Naive B cell (primary cell): ENCODE measurements around the gene GTPBP6. TPM values are rescaled to one million over a fixed set of nuclear protein-coding genes. Genes with fewer than 3 reads are reported as not detected.
"Not testable (repeated sequence)": the region's sequence is repeated elsewhere in the genome, so short reads cannot be mapped to it uniquely, and the experiment has no call there.

Source experiments
- ATAC-seq, 2 donors: fragments of 150-1000 bp; cut with Tn5 transposase; 2 replicates each; pipeline ENCODE4 v1.10.0; 2021; ENCODE audit warnings: low read depth in 2 of 2, mild to moderate bottlenecking in 2 of 2, moderate library complexity in 2 of 2
- DNase-seq: peaks from one replicate; pipeline ENCODE4 v3.0.0; 2022
- H3K27ac Mint-ChIP-seq, 6 donors: one replicate each; pipeline ENCODE4 v1.8.0; 2020 to 2022; ENCODE audit warnings: mild to moderate bottlenecking in 6 of 6, mixed read lengths in 6 of 6, moderate library complexity in 5 of 6, inconsistent platforms in 2 of 6
- H3K27me3 Mint-ChIP-seq, 3 donors: one replicate each; pipeline ENCODE4 v1.8.0; 2021 to 2022; ENCODE audit warnings: mixed read lengths in 3 of 3, mild to moderate bottlenecking in 1 of 3
- H3K36me3 Mint-ChIP-seq, 2 donors: one replicate each; pipeline ENCODE4 v1.8.0; 2020 to 2022; ENCODE audit warnings: mixed read lengths in 2 of 2, inconsistent platforms in 1 of 2, mild to moderate bottlenecking in 1 of 2
- H3K4me1 Mint-ChIP-seq, 3 donors: one replicate each; pipeline ENCODE4 v1.8.0; 2020 to 2022; ENCODE audit warnings: mixed read lengths in 3 of 3, inconsistent platforms in 1 of 3, mild to moderate bottlenecking in 1 of 3, moderate library complexity in 1 of 3
- H3K4me3 Mint-ChIP-seq, 8 donors: one replicate each; pipeline ENCODE4 v1.8.0; 2020 to 2022; ENCODE audit warnings: mild to moderate bottlenecking in 8 of 8, mixed read lengths in 8 of 8, moderate library complexity in 8 of 8, inconsistent platforms in 2 of 8
- H3K9me3 Mint-ChIP-seq, 7 donors: one replicate each; pipeline ENCODE4 v1.8.0; 2020 to 2022; ENCODE audit warnings: mixed read lengths in 7 of 7, mild to moderate bottlenecking in 5 of 7, inconsistent platforms in 2 of 7, moderate library complexity in 1 of 7
- polyA plus RNA-seq, 6 donors: library from polyadenylated mRNA; unstranded; fragments of 300-500 nt; fragmentation: Illumina TruSeq; gene quantifications; one replicate each; pipeline ENCODE4 v1.2.3, GENCODE V29; 2021; ENCODE audit warnings: low read depth in 6 of 6

The GTPBP6 gene
- polyA plus RNA-seq, 6 donors from 2014 or later, result 37.7 to 54.0 (median 41.6) TPM

DNA sequence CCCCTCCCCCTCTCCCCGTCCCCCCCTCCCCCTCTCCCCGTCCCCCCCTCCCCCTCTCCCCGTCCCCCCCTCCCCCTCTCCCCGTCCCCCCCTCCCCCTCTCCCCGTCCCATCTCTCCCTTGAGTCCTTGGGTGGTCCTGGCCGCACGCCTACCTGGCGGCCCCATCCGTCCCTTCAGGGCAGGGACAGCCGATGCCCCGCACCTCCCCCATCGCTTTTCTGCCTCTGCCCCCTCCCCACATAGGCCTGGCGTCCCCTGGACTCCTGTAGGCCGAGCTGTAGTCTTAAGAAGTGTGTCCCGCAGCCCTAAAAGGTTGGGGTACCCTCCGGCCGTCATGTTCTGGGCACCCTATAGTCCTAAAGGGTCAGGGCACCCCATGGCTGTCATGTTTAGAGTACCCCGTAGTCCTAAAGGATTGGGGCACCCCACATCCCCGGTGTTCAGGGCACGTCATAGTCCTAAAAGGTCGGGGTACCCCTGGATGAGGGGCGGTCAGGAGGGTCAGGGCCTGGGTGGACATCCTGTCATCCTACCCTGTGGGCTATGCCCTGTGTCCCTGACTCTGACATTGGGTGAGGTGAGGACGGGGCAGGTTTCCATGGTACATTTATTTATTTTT lies 10.8 kb upstream of the GTPBP6 start:
- H3K36me3 Mint-ChIP-seq, result no peaks in the 10 kb centered on the region
- H3K27ac Mint-ChIP-seq, result no peak overlapping the region
- H3K27me3 Mint-ChIP-seq, result peaks cover 0 to 10% (median 4%) of the 10 kb centered on the region in 3 donors

DNA sequence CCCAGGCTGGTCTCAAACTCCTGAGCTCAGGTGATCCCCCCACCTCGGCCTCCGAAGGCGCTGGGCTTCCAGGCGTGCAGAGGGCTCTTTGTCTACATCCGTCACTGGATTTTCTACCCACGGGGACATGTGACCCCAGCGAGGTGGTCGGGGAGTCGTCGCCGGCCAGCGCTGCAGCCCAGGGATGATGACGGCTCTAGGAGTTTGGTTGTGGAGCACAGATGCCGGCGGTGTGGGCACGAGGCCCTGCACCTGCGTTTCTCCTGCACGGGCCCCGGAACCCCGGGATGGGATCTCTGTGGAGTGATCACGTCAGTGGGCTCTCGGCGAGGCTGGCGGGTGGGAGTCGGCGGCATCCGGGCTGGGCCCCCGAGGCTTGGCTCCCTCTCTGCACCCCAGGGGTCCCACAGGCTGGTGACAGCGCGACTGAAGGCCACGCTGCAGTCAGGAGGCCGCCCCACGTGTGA lies 9.1 kb upstream of the GTPBP6 start:
- H3K27me3 Mint-ChIP-seq, result peaks cover 0 to 10% (median 4%) of the 10 kb centered on the region in 3 donors
- no peak overlapping the region for H3K4me3 Mint-ChIP-seq
- ATAC-seq (no peak), DNase-seq (no peak)
- no peaks in the 10 kb centered on the region for H3K36me3 Mint-ChIP-seq
- no peak overlapping the region for H3K27ac Mint-ChIP-seq
- H3K4me1 Mint-ChIP-seq, result peaks cover 16 to 28% (median 17%) of the 10 kb centered on the region in 3 donors
- no peaks in the 10 kb centered on the region for H3K9me3 Mint-ChIP-seq

More for the DNA sequence above, 10.8 kb upstream of the GTPBP6 start:
- no peak for ATAC-seq
- DNase-seq, result no peak
- Mint-ChIP-seq H3K4me3 (no peak overlapping the region), H3K4me1 (peaks cover 5 to 14% (median 8%) of the 10 kb centered on the region in 3 donors), H3K9me3 (no peaks in the 10 kb centered on the region)

DNA sequence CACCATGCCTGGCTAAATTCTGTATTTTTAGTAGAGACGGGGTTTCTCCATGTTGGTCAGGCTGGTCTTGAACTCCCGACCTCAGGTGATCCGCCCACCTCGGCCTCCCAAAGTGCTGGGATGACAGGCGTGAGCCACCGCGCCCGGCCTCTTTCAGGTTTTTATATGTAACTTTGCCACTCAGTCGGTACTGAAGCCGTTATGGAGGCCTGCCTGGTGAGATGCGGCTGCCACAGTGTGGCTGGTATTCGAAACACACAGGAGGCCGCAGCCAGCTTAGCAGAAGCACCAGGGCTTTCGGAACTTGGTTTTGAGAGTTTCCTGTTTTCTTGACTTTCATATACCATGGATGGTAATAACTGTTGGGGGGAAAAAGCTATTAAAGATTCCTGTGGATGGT lies 6.1 kb upstream of the GTPBP6 start:
- H3K4me3 Mint-ChIP-seq, result peak overlapping the region in 3 of 8 donors; percentile 15 to 77 (median 33)
- H3K9me3 Mint-ChIP-seq, H3K36me3 Mint-ChIP-seq, DNase-seq, H3K27ac Mint-ChIP-seq, H3K27me3 Mint-ChIP-seq: not testable (repeated sequence)
- ATAC-seq, result peak in 1 of 2 donors; percentile 24
- H3K4me1 Mint-ChIP-seq, result peaks cover 22 to 33% (median 24%) of the 10 kb centered on the region in 3 donors

DNA sequence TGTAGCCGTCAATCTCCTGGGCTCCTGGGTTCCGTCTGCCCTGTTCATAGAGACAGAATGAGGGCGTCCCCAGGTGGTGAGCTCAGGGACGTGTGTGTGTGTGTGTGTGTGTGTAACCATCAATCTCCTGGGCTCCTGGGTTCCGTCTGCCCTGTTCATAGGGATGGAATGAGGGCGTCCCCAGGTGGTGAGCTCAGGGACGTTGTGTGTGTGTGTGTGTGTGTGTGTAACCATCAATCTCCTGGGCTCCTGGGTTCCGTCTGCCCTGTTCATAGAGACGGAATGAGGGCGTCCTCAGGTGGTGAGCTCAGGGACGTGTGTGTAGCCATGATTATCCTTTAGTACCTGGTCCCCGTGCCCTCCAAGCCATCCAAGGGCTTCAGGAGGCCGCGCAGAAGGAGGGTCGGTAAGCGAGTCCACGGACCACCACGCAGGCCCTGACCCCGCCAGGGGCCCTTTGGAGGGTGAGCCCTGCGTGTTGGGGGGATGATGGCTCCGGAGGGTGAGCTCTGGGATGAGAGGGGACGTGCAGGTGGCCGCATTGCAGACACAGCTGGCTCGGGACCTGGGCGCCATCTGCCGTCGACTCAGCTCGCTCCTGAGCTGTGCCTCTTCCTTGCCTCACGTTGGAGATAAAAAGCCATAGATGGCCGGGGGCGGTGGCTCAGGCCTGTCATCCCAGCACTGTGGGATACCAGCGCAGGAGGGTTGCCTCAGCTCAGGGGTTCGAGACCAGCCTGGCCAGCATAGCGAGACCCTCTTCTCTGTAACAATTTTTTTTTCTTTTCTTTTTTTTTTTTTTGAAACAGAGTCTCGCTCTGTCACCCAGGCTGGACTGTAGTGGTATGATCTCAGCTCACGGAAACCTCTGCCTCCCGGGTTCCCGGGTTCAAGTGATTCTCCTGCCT lies 5.4 kb upstream of the GTPBP6 start:
- peak overlapping the region in 5 of 6 donors; percentile 51 to 96 (median 88) for H3K27ac Mint-ChIP-seq
- H3K36me3 Mint-ChIP-seq, result no peaks in the 10 kb centered on the region
- DNase-seq (no peak), ATAC-seq (peak; percentile 1 to 22)
- H3K27me3 Mint-ChIP-seq, result peaks cover 0 to 4% (median 4%) of the 10 kb centered on the region in 3 donors
- H3K4me3 Mint-ChIP-seq, result peak overlapping the region in 4 of 8 donors; percentile 51 to 78 (median 69)
- H3K4me1 Mint-ChIP-seq, result peaks cover 18 to 33% (median 24%) of the 10 kb centered on the region in 3 donors
- H3K9me3 Mint-ChIP-seq, result no peaks in the 10 kb centered on the region

DNA sequence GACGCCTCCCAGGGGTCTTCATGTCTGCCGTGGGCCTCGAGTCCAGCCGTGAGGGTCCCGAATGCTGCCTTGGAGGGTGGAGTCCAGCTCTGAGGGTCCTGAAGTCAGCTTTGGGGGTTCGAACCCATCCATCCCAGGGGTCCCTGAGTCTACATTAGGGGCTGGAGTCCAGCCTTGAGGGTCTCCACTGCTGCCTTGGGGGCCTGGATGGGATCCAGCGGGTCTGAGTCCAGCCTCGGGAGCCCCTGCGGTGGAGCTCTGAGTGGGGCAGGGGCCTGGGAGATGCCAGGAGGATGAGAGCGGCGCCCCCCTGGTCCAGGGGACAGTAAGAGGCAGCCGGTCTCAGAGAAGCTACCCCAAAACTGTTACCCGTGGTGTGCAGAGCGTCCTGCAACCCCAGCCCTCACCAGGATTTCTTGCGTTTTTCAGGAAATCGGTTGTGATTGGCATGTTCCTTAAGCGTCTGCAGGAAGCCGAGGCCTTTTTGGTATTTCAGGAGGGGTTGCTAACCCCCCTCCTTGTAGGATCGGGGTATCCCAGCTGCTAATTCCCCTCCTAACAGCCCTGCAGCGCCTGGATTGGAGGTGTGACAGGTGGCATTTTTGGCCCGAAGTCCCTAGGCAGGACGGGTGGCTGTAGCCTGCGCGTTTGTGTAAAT lies 1.7 kb upstream of the GTPBP6 start:
- DNase-seq (no peak), ATAC-seq (no peak)
- Mint-ChIP-seq H3K36me3 (peaks cover 0 to 7% of the 10 kb centered on the region in 2 donors), H3K27ac (peak overlapping the region in 5 of 6 donors; percentile 44 to 91 (median 56)), H3K27me3 (peaks cover 0 to 4% (median 4%) of the 10 kb centered on the region in 3 donors), H3K4me3 (peak overlapping the region; percentile 72 to 91 (median 84)), H3K4me1 (peaks cover 25 to 36% (median 30%) of the 10 kb centered on the region in 3 donors), H3K9me3 (peaks cover 0 to 3% (median 0%) of the 10 kb centered on the region in 7 donors)

DNA sequence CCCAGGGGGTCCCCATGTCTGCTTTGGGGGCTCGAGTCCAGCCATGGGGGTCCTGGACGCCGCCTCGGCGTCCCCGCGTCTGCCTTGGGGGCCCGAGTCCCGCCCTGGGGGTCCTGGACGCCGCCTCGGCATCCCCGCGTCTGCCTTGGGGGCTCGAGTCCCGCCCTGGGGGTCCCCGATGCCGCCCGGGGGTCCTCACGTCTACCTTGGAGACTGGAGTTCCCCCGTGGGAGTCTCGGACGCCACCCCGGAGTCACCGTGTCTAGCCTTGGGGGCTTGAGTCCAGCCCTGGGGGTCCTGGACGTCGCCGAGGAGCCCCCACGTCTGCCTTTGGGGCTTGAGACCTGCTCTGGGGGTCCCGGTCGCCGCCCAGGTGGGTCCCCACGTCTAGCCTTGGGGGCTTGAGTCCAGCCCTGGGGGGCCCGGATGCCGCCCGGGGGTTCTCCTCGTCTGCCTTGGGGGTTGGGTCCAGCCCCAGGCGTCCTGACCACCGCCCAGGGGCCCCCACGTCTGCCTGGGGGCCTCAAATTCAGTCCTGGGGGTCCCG lies 1.1 kb upstream of the GTPBP6 start:
- peaks cover 0 to 7% of the 10 kb centered on the region in 2 donors for H3K36me3 Mint-ChIP-seq
- H3K4me1 Mint-ChIP-seq, result peaks cover 25 to 30% (median 30%) of the 10 kb centered on the region in 3 donors
- DNase-seq (no peak), ATAC-seq (no peak)
- H3K27ac Mint-ChIP-seq, result peak overlapping the region in 2 of 6 donors; percentile 84 to 91
- peaks cover 0 to under 1% (median under 1%) of the 10 kb centered on the region in 3 donors for H3K27me3 Mint-ChIP-seq
- peaks cover 0 to 3% (median 0%) of the 10 kb centered on the region in 7 donors for H3K9me3 Mint-ChIP-seq
- H3K4me3 Mint-ChIP-seq, result peak overlapping the region; percentile 72 to 93 (median 84)

DNA sequence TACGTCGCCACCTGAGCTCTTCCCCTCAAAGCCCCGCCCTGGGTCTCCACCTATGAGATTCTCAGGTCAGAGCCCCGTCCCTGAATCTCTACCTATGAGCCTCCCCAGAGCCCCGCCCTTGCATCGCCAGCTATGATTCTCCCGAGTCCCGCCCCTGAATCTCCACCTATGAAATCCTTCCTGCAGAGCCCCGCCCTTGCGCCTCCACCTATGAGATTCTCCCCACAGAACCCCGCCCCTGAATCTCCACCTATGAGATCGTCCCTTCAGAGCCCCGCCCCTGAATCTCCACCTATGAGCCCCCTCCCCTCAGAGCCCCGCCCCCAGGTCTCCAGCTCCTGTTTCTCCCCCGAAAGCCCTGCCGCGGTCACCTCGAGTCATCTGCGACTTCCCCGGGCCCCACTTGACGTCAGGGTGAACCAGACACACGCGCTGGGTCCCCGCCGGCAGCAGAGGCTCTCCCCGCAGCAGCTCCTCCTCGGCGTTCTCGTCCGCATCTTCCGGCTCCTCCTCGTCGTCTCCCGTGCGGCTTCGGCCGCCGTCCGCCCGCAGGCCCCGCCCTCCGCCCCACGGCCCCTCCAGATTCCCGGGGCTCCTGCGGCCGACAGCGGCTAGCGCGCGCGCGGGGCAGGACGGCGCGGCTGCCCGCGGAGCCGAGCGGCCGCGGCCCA lies 393 bp downstream of the GTPBP6 start:
- Mint-ChIP-seq H3K27me3 (no peaks in the 10 kb centered on the region), H3K36me3 (peaks cover 5 to 16% of the 10 kb centered on the region in 2 donors), H3K27ac (peak overlapping the region; percentile 91 to 100 (median 99)), H3K4me3 (peak overlapping the region; percentile 72 to 99 (median 95)), H3K9me3 (peaks cover 0 to 3% (median 0%) of the 10 kb centered on the region in 7 donors), H3K4me1 (peaks cover 19 to 25% (median 22%) of the 10 kb centered on the region in 3 donors)
- DNase-seq, result peak; percentile 95
- ATAC-seq, result peak; percentile 59 to 64

DNA sequence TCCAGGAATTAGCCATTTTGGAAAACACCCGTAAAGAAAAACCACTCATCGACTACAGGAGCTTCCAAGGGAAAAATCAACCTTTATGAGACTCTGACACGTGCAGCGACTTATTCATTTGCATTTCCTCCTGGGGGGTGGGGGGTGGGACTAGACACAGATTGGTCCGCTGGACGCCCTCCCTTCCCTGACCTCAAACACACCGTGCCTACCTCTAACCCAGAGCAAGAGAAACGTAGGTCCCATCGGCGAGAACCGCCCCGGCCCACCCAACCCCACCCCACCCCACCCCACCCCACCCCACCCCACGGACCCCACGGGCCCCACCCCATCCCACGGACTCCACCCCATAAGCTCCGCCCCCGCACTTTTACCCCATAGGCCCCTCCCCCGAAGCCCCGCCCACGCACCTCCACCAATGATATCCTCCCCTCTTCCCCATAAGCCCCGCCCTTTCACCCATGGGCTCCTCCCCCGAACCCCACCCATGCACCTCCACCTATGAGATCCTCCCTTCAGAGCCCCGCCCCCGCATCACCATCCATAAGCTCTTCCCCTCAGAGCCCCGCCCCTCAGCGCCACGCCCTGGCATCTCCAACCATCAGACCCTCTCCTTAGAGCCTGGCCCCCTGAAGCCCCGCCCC lies 1.1 kb downstream of the GTPBP6 start:
- Mint-ChIP-seq H3K27ac (peak overlapping the region; percentile 91 to 100 (median 99)), H3K27me3 (no peaks in the 10 kb centered on the region), H3K4me3 (peak overlapping the region; percentile 72 to 99 (median 95)), H3K36me3 (peaks cover 5 to 18% of the 10 kb centered on the region in 2 donors), H3K4me1 (peaks cover 12 to 20% (median 18%) of the 10 kb centered on the region in 3 donors), H3K9me3 (peaks cover 0 to 3% (median 0%) of the 10 kb centered on the region in 7 donors)
- DNase-seq (no peak), ATAC-seq (no peak)

DNA sequence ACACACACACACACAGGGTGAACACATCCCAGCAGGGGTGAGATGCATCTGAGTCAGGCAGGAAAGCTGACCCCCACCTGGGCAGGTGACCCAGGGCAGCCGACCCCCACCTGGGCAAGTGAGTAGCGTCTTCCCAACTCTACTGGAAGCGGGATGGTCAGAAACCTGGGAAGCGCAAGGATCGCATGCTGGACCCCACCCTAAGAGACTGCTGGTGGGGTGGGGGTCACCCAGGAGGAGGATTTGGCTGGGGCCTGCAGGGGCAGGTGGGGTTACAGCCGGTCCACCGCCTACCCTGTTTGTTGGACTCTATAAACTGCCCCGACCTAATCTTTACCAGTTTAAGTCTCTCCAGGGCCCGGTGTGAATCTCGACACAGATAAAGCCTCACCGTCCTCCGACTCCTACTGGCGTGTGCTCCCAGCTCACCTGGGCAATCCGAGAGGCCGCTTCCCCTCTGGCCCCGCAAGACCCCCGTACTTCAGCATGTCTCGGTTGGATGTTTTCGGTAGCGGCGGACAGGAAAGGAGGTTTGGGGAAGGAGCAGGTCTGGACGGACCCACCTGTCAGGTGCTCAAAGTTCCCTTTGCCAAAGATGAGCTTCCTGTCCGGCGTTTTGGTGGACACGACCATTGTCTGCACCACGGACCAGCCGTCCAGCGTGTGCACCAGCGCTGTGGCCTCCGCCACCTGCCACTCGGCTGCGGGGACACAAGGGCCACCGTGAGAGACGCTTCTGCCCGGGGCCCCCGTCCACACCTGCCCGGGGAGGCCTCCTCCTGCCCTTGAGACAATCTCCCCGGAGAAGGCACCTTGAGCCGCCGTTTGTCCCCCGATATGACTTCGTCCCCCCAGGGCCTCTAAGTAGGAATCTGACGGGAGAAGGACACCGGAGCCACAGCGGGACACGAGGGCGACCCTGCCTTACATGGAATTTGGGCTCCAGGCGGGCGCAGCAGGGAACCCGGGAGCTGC lies 2.0 kb downstream of the GTPBP6 start:
- Mint-ChIP-seq H3K36me3 (peaks cover 5 to 27% of the 10 kb centered on the region in 2 donors), H3K27me3 (no peaks in the 10 kb centered on the region), H3K4me3 (peak overlapping the region in 5 of 8 donors; percentile 33 to 70 (median 49)), H3K4me1 (peaks cover 10 to 26% (median 16%) of the 10 kb centered on the region in 3 donors), H3K27ac (peak overlapping the region in 1 of 6 donors; percentile 89), H3K9me3 (peaks cover 0 to 3% (median 0%) of the 10 kb centered on the region in 7 donors)
- no peak for ATAC-seq
- DNase-seq, result no peak

DNA sequence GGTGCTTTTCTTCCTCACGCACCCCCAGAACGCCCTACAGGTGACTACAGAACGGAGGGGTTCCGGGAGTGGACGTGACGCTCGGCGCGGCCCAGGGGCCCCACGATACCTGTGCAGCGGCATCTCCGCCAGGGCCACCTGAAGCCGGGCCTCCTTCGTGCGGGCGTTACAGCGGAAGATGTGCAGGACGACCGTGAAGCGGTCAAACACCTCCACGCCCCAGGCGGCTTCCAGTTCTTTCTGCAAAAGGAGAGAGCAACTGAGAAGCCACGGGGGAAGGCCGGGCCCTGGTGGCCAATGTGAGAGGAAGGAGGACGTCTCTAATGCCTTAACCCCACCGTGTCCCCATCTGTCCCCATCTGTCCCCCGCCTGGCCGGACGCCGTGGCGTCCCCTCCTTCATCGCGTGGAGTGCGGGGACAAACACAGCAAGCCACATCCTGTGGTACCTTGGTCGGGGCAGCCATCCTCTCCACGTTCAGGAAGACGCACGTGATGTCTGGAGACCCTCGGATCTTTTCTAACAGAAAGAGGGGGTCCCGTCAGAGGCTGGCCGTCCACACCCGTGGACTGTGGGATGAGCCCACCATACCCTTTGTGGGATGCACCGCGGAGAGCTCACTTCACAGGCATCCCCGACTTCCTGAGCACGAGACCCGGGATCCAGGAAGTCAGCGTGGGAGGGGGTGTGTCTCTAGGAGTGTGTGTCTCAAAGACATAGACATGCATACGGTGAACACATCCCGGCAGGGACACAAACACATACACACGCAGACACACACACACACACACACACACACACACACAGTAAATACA lies 3.6 kb downstream of the GTPBP6 start:
- Mint-ChIP-seq H3K4me3 (no peak overlapping the region), H3K9me3 (peaks cover 0 to 3% (median 0%) of the 10 kb centered on the region in 7 donors), H3K27me3 (no peaks in the 10 kb centered on the region), H3K4me1 (peaks cover 4 to 19% (median 7%) of the 10 kb centered on the region in 3 donors), H3K27ac (no peak overlapping the region), H3K36me3 (peaks cover 5 to 29% of the 10 kb centered on the region in 2 donors)
- DNase-seq (no peak), ATAC-seq (no peak)
